Stimulated activated CD8-positive, alpha-beta memory T cell treated with anti-CD3 and anti-CD28 coated beads, Interleukin-2, amount 100 ng/mL, for 1 hour (primary cell): ENCODE data around the gene ITIH4.

Experiments
- DNase-seq, 2 donors: peaks; one replicate each; pipeline ENCODE4 v3.0.0-alpha.2; 2020; ENCODE audit warnings: low read depth in 2 of 2

The ITIH4 gene

DNA sequence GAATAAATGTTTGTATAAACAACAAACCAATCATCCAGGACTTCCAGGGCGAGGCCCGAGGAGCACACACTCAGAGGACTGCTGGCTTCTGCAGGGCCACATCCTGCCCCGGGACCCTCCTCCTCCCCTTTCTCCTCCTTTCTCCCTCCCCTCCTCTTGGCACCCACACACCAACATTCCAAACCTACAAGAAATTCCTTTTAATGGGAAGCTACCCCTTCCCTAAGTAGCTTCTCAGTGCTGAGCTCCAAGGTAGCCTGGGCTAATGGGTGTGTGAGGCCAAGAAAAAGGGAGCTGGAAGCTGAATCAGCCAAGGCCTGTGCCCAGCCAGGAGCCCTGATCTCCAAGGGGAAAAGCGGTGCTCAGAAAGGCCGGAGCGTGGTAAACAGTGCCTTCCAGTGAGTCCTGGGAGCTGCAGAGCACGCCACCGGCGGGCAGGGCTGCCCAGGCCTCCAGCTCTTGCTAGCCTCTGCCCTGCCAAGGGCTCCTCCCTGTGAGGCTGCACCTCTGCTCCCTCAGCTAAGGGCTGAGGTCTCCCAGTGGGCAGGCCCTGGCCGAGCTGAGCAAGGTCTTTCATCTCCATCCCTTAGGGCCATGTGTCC, 32.0 kb downstream of the ITIH4 start:
- DNase-seq = no peak

DNA sequence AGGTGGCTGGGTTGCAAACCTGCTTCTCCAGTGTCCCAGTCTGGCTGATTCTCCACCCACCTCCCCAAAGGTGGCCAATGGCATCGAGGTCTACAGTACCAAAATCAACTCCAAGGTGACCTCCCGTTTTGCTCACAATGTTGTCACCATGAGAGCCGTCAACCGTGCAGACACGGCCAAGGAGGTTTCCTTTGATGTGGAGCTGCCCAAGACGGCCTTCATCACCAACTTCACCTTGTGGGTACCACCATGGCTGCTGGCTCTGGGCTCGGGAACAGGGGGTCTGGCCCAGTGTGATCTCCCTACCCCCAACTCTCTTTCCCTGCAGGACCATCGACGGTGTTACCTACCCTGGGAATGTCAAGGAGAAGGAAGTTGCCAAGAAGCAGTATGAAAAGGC, 34.1 kb downstream of the ITIH4 start:
- DNase-seq = no peak

DNA sequence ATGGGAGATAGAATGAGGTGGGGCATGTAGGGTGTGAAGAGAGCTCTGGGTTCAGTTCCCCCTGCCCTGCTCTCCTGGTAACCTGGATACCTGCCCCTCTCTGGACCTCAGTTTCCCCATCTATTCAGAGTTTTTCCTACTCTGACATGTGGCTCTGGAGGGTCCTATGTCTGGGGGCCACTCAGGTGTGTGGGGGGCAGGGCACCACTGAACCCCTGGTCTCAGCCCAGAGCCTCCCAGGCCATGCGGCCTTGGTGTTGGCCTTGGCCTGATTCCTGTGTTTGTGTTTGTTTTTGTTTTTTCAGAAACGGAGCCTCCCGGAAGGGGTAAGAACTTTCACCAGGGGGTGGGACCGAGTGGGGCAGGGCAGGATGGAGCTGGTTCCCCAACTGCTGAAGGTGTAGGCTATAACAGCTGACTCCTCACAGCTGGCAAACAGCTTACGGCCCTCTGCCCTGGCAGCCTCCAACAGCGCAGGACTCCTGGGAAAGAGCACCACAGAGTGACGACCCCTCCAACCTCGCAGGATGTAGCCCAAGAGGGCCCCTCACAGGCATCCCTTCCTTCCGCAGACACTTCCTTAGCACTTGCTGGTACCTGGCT, 35.1 kb downstream of the ITIH4 start:
- no peak for DNase-seq

DNA sequence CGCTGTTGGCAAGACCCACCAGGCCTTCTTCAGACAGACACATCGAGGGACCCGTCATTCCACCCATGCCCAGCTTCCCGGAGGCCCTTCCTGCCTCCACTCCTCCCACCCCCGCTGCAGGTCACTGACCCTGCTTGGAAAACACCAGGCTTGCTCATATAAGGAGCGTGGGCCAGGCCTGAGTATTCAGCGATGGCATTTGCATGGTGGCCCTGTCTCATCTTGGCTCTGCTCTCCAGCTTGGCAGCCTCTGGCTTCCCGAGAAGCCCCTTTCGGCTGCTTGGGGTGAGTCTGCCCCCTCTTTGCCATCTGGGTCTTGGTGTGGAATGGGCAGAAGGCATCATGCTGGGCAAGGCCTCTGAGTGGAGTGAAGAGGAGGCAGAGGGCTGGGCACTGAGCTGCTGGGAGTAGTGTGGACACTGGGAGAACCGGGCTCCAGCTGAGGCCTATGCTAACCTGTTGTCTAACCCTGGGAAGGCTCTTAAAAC, 35.8 kb downstream of the ITIH4 start, which contains the start of gene ITIH3:
Gene ITIH3, plus strand, starts transcription at position 185 of the 488 bp plus-strand sequence. Its CDS starts 8 bp downstream, at position 193.
- DNase-seq = no peak

DNA sequence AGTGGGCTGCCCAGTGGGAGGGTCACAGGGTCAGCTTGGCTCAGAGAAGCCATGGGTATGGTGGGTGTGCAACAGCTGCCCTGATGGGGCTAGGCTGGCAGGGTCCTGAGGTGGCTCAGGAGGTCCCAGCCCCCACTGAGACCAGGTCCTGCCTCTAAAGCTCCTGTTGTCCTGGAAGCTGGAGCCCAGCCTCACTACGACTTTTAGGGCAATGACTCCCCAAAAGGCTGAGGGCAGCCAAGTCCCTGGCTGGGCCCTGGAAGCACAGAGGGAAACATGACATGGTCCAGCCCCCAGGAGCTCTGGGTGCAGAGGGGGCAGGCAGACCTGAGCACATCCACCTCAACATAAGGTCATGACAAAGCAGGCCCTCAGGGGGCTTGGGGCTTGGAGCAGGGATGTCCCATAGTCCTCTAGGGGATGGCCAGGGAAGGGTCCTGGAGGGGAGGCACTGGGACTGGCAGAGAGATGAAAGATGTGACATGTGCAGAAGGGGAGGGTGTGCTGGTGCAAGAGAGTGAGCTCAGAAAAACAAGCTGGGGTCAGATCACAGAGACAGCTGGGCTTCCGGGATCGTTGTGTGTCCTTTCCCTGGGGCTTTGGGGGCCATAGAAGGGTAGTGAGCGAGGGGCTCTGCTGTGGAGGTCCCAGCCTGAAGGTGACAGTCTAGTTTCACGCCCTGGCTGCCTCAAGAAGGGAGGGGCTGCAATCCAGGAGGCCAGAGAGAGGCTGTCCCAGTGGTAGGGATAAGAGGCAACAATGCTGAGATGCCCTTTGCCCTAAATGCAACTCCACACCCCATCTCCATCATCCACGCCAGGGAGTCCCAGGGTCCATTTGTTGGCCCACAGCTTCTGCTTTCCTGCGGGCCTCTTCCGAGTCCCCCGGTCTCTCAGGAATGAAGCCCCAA, 36.5 kb downstream of the ITIH4 start:
- DNase-seq = no peak

DNA sequence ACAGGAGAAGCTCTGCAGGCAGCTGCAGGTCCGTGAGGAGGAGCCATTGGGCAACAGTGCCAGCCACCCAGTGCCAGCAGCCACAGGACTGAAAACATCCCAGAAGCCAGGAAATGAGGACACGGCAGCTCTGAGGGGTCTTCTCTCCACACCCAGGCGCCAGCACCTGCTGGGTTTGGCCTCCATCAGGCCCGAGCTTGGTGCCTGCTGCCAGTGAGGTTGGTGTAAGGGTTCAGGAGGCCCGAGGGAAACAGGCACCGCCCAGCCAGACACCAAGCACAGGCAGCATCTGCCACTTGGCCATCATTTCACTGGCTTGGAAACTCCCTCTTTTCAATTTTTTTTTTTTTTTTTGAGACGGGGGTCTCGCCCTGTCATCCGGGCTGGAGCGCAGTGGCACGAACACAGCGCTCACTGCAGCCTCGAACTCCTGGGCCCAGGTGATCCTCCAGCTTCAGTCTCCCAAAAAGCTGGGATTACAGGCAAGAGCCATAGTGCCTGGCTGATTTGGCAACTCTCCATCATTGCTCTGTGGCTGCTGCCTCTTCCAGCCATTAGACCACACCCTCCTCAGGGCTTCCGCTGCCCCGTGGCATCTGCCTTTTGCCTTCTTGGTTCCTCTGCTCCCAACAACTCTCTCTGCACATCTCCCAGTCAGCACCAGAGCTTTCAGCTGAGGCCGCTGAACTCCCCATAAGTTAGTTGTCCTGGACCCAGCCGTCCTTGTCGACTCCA, 37.3 kb downstream of the ITIH4 start:
- no peak for DNase-seq

DNA sequence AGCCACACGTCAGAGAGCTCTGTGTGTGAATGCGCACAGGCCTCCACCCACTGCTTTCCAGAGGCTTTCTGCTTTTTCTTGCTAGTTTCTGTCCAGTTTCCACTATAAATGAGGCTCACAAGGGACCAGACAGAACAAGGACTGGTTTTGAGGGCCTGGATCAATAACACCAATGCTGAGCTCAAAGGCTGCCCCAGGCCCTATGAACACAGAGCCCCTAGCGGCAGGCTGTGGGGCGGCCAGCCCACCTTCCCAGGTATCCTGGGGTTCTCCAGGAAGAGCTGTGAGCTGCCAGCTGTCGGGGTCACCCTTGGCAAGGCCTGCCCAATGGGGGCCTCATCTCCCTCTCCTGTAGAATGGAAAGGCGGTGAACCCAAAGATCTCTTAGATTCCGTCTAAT, 38.1 kb downstream of the ITIH4 start:
- no peak for DNase-seq

DNA sequence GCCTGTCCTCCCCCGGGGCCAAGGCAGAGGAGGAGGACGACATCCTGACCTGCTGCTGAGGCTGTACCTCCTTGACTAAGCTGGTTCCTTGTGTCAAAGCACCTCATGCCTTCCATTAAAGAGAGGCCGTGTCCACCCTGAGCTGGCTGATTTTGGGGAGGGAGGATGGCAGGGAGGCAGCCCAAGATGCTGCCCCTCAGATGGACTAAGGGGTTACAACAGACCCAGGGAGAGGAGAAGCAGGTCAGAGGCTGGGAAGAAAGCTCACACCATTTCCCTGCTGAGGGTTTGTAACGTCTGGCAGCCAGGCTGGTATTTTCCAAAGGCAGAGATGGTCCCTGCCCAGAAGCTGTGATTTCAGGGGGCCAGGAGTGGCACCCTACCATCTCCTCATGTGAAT, 38.5 kb downstream of the ITIH4 start:
- DNase-seq = no peak

DNA sequence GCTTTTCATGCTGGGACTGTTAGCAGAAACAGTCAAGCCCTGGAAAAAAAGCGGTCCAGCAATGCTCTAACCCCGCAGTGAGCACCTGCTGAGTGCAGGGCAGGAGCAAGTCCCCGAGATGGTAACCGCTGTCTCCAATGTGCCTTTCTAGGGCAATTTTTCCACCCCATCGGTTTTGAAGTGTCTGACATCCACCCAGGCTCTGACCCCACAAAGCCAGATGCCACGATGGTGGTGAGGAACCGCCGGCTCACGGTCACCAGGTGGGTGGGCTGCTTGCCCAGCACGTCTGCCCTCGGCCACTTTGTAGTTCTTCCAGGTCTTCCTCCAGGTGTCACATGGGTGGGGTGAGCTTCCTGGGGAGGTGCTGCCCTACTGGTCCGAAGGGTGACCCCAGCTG, 39.1 kb downstream of the ITIH4 start:
- DNase-seq = no peak

DNA sequence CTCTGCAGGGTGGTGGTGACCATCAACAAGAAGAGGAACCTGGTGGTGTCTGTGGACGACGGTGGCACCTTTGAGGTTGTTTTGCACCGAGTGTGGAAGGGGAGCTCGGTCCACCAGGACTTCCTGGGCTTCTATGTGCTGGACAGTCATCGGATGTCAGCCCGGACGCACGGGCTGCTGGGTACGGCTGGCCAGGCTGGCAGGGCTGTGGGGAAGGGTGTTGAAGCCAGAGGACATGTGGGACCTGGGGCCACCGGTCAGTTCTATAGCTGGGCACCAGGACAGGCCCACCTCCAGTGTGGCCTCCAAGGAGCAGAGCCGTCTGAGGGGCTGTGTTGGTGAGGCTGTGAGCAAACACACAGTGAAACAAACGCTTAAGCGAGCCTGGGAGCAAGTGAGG, 39.7 kb downstream of the ITIH4 start:
- DNase-seq = no peak

DNA sequence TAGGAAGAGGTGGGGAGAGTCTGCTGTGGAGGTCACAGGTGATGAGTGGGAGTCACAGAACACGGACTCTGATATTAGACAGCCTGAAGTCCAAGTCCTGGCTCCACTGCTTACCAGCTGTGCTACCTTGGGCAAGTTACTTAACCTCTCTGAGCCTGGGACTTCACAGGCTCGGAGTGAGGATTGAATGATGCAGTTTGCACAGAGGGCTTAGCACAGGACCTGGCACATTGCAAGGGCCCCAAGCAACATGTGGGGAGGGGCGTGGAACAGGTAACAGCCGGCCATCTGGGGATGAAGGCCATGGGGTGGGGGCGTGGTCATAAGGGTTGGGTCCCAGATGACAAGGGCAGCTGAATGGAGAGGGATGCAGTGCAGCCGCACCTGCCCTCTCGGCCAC, 40.1 kb downstream of the ITIH4 start:
- no peak for DNase-seq

DNA sequence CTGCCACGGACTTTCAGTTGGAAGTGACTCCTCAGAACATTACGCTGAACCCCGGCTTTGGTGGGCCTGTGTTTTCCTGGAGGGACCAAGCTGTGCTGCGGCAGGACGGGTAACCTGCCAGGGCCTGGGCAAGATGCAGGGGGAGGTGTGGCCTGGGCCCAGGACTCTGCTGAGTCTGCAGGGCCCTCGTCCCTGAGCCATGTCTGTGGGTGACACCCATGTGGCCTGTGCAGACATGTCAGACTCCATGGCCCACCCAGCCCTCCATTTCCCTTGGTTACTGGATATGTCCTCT, 40.8 kb downstream of the ITIH4 start:
- DNase-seq = no peak

DNA sequence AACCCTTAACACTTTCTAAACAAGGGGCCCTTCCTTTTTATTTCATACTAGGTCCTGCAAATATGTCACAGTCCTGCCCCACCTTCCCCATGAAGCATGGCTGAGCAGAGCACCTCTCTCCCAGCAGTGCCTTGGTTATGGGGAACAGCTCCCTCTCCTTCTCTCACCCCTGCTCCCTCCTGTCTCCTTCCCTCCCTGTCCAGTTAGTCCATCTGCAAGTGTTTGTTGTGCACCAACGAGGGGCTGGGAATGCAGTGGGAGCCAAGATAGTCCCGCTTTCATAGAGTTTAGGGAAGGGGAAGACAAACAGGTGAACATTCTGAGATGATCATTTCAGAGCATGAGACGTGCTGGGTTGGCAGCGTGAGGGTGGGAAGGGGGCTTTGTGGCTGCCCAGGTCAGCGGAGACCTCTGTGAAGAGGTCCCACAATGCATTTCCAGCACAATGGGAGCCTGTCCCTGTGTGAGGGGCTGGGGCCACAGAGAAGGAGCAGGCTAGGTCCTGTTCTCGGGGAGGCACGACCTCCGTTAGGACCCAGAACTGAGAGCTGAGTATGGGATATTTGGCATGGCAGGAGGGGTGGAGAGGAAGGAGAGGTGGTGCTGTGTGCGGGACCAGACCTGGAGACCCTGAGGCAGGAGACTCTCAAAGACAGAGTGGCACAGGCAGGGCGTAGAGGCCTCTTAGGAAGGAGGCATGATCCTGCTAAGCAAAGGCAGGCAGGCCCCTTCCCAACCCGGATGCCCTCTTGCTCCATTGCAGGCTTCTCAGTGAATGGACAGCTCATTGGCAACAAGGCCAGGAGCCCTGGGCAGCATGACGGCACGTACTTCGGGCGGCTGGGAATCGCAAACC, 41.4 kb downstream of the ITIH4 start:
- no peak for DNase-seq

DNA sequence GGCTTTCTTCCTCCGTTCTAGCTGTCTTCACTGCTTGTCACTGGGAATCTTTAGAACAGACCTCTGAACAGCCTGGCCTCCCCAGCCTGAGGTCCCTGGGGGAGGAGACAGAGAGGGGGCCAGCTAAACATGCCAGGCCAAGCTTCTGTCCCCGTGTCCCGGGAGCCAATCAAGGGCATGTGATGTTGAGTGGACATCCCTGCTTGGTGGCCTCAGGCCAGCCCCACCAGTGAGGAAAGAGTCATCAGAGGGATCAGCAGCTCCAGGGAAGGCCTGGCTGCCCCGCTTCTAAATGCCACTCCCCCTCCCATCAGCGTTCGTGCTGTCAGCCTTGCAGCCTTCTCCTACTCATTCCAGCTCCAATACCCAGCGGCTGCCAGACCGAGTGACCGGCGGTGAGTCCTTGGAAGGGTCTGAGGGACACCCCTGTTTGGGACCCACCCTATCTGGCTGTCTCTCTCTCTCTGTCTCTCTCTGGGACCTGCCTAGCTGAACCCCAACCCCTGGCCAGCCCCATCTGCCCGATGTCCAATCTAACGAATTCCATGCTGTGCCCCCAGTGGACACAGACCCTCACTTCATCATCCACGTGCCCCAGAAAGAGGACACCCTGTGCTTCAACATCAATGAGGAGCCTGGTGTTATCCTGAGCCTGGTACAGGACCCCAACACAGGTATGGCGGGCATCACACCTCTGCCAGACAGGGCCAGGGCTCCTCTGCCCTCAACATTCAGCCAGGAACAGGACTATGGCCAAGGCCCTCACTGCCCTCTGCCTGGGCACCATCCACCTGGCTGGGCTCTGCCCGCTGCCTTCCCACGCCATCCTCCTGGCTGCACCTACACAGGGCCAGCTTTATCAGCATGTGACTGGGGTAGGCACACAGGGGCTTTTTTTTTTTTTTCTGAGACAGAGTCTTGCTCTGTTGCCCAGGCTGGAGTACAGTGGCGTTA, 42.5 kb downstream of the ITIH4 start:
- DNase-seq = no peak

DNA sequence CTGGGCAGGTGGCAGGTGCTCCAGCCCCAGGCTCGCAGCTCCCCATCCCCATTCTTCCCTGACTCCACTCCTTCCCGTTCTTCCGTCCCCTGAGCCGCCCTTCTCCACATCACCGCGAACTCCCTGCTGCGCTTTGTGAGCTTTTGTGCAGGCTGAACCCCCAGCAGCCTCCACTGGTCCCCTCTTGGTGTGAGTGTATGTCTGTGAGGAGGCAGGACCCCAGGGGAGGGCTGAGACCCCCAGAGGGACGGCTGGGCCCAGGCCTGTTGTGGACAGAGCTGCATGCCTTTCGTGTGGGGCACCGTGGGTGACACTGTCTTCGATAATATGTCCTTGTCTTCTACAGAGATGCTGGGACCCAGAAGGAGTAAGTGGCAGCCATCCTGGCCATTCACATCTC, 43.2 kb downstream of the ITIH4 start:
- DNase-seq = no peak

DNA sequence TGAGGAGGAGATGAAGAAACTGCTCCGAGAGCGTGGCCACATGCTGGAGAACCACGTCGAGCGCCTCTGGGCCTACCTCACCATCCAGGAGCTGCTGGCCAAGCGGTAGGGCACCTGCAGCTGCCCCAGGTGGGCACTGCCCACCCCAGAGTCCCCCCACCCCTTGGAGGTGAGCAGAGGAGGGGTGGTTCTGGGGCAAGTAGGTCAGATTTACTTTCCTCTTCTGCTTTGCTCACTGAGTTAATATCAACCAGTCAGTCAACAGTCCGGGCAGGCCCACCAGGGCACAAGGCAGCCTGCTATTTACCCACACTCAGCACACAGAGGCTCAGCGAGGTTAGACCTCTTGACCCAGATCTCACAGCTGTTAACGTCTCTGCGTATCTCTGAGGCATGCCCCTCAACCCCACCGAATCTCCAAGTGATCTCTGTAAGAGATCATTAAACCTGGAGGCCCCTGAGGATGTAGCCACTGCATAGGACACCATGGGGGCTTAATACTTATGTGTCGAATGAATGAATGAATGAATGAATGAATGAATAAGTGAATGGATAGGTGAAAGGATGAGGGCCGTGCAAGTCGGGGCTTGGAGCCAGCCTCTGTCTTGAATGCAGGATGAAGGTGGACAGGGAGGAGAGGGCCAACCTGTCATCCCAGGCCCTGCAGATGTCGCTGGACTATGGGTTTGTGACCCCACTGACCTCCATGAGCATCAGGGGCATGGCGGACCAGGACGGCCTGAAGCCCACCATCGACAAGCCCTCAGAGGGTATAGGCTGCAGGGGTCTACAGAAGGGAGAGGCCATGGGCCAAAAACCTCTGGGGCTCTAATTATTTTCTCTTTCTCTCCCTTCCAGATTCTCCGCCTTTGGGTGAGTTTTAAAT, 43.9 kb downstream of the ITIH4 start:
- no peak for DNase-seq

DNA sequence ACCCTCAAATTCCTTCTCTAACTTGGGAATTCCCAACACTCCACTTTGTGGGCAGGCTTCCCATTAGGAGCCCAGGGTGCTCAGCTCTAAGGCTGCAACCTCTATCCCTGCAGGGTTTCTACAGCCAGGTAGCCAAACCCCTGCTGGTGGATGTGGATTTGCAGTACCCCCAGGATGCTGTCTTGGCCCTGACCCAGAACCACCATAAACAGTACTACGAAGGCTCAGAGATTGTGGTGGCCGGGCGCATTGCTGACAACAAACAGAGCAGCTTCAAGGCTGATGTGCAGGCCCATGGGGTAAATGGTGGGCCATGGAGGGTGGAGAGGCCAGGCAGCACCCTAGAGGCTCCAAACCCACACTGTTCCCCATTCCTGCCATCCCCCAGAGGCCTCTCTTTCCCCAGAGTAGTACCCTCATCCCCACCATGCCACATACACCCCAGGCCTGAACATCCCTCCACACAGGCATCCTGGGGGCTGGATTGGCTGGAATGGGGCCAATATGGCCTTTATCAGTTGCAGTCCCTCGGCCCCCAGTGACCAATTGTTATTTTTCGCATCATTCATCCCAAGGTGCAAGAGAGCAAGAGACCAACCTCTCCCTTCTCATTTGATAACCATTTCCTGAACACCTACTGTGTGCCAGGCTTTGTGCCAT, 45.4 kb downstream of the ITIH4 start:
- DNase-seq = no peak

DNA sequence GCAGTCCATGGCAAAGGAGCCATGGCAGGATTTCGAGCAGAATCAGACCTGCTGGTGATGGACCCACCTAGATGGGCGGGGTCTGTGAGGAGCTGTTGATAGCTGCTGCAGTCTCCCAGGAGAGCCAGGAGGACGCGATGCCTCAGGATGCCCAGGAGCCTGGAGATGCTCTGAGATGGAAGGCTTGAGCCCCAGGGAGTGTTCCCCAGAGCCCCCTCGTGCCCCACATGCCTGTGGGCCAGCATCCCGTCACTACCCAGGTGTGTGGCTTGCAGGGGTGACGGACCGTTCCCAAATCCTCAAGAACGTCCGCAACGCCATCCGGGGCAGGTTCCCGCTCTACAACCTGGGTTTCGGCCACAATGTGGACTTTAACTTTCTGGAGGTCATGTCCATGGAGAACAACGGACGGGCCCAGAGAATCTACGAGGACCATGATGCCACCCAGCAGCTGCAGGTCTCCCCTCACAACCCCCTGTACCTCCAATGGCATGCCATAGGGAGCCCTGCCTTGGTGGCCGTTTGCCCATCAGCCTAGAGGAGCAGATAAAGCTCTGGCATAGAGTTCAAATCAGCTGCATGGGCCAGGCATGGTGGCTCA, 46.4 kb downstream of the ITIH4 start:
- no peak for DNase-seq
